GM12892 (cell line): ENCODE data around the gene ATP6V1G3.

Experiments
- POLR2A ChIP-seq: IDR thresholded peaks from 2 replicates; pipeline ENCODE4 v1.6.1; 2011; ENCODE audit warnings: low read depth, low read length, control low read depth
- POLR2AphosphoS5 ChIP-seq: IDR thresholded peaks from 2 replicates; pipeline ENCODE4 v1.6.1; 2011; ENCODE audit warnings: low read depth, low read length, control low read depth
- TAF1 ChIP-seq: IDR thresholded peaks from 2 replicates; pipeline ENCODE4 v1.6.1; 2011; ENCODE audit warnings: low read depth, mild to moderate bottlenecking, control low read depth, low read length, borderline replicate concordance

DNA sequence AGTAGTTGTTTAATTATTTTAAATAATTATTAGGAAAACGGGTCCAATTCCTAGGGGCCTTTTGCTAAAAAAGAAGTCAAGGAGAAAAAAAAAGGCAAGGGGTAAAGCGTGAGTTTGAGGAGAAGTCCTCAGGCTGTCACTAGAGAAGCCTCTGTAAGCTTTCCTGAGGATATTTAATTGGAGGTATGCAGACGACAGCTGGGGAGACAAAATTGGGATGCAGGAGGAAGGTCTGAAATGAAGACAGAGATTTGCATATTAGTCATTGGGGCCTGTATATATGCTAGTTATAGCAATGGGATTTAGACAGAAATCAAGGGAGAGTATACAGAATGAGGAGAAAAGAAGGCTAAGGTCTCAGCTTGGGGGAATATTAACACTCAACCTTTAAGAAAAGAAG lies 8.6 kb downstream of the ATP6V1G3 start:
- TF ChIP-seq POLR2A (no peak), POLR2AphosphoS5 (no peak), TAF1 (no peak)
